ENCODE results near the gene ATP6V0D1. TPM values are rescaled to one million over a fixed set of nuclear protein-coding genes. Genes with fewer than 3 reads are reported as not detected.

ATP6V0D1 gene
- total RNA-seq, 2 donors from 2014 or later = 27.9 to 28.1 TPM

GRCh38 chr16:67405336-67405735 is 75.6 kb downstream of the ATP6V0D1 start:
- Mint-ChIP-seq H3K36me3 (ENCODE audit: insufficient read depth in 2 of 2) (no peaks in the 10 kb centered on the region), H3K27ac (no peak overlapping the region), H3K4me1 (ENCODE audit: low read depth) (no peaks in the 10 kb centered on the region), H3K27me3 (ENCODE audit: low read depth) (peaks cover 9% of the 10 kb centered on the region), H3K4me3 (no peak overlapping the region), H3K9me3 (no peaks in the 10 kb centered on the region)
- no peak for DNase-seq
- ATAC-seq (replicated peaks in 1 of 2) = no peak

DNA sequence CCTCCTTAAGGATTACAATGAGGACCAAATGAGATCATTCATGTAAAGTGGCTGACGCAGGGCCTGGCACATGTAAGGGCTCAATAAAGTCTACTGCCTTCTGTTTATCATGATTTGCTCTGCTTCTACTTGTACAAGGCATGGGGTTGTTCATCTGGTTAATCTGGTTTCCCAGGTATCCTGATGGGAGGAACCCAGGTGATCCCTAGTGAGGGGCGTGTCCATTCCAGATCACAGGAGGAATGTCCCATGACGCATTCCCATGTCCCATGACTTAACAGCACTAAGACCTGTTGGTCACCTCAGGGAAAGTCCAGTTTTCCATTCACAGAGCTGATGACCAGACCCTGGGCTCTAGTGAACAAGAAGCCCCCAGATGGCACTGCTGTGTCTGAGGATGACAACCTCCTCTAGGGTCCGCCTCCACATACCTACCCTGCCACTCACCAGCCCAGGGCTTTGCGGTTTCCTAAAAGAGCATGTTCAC is 76.2 kb downstream of the ATP6V0D1 start:
- Mint-ChIP-seq H3K36me3 (ENCODE audit: insufficient read depth in 2 of 2) (no peaks in the 10 kb centered on the region), H3K4me1 (ENCODE audit: low read depth) (no peaks in the 10 kb centered on the region), H3K9me3 (no peaks in the 10 kb centered on the region), H3K27me3 (ENCODE audit: low read depth) (peaks cover 9% of the 10 kb centered on the region), H3K4me3 (no peak overlapping the region), H3K27ac (no peak overlapping the region)
- ATAC-seq (replicated peaks in 1 of 2) = no peak
- no peak for DNase-seq

- no peaks in the 10 kb centered on the region for H3K9me3 Mint-ChIP-seq
- H3K4me1 Mint-ChIP-seq (ENCODE audit: low read depth) = no peaks in the 10 kb centered on the region
- no peak for ATAC-seq (replicated peaks in 1 of 2)
- no peaks in the 10 kb centered on the region for H3K36me3 Mint-ChIP-seq (ENCODE audit: insufficient read depth in 2 of 2)
- no peak overlapping the region for H3K4me3 Mint-ChIP-seq
- H3K27me3 Mint-ChIP-seq (ENCODE audit: low read depth) = peaks cover 9% of the 10 kb centered on the region
- DNase-seq = no peak
- H3K27ac Mint-ChIP-seq = no peak overlapping the region
Observed at GRCh38 chr16:67403976-67404555, 76.9 kb downstream of the ATP6V0D1 start.

DNA sequence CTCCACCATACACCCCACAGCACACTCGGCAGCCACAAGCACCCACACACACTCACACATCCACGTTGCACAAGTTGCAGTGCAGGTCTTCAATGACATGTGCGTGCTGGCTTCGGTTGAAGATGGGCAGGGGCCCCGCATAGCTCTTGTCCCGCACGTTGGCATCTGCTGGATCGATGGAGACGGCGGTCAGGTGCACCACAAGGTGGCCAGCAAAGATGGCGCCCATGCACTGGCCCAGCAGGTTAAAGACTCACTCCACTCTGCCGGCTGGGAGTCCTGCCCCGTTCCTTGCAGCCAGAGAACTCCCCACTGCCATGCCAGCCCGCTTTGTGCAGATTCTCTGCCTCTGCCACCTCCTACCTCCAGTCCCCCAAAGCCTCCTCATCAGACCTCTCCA is 80.1 kb downstream of the ATP6V0D1 start:
- no peaks in the 10 kb centered on the region for H3K36me3 Mint-ChIP-seq (ENCODE audit: insufficient read depth in 2 of 2)
- no peaks in the 10 kb centered on the region for H3K9me3 Mint-ChIP-seq
- DNase-seq (no peak), ATAC-seq (replicated peaks in 1 of 2) (no peak)
- no peak overlapping the region for H3K4me3 Mint-ChIP-seq
- H3K4me1 Mint-ChIP-seq (ENCODE audit: low read depth) = no peaks in the 10 kb centered on the region
- no peak overlapping the region for H3K27ac Mint-ChIP-seq
- H3K27me3 Mint-ChIP-seq (ENCODE audit: low read depth) = peaks cover 9% of the 10 kb centered on the region

- no peaks in the 10 kb centered on the region for H3K36me3 Mint-ChIP-seq (ENCODE audit: insufficient read depth in 2 of 2)
- ATAC-seq (replicated peaks in 1 of 2) (no peak), DNase-seq (no peak)
- H3K27me3 Mint-ChIP-seq (ENCODE audit: low read depth) = peaks cover 17% of the 10 kb centered on the region
- no peak overlapping the region for H3K27ac Mint-ChIP-seq
- no peak overlapping the region for H3K4me3 Mint-ChIP-seq
- peaks cover 5% of the 10 kb centered on the region for H3K4me1 Mint-ChIP-seq (ENCODE audit: low read depth)
- no peaks in the 10 kb centered on the region for H3K9me3 Mint-ChIP-seq
Observed at GRCh38 chr16:67399749-67400704, 80.9 kb downstream of the ATP6V0D1 start.

DNA sequence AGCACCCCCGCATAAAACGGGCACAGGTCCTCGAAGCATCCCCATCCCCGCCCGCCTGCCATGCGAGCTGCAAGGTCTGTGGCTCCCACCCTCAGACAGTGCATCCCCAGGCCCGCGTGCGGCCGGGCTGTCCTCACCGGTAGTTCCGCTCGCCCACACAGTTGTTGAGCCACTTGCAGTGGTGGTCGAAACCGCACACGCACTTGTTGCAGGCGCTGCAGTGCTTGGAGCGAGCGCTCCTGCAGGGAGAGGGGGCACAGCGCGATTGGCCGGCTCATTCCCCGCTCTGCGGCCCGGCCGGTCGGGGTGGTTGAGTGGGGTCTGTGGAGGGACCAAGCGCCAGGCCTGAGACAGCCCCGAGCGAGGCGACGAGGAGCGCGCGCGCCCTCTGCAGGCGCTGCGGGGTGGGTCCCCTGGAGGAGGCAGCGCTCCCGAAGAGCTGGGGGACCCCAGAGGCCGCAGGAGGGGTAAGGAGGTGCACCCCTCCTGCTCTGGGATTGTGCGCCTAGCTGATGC is 81.7 kb downstream of the ATP6V0D1 start:
- peaks cover 20% of the 10 kb centered on the region for H3K27me3 Mint-ChIP-seq (ENCODE audit: low read depth)
- no peak overlapping the region for H3K4me3 Mint-ChIP-seq
- DNase-seq (peak; percentile 61 to 75), ATAC-seq (replicated peaks in 1 of 2) (peak; percentile 85 to 86)
- H3K4me1 Mint-ChIP-seq (ENCODE audit: low read depth) = peaks cover 5% of the 10 kb centered on the region
- no peaks in the 10 kb centered on the region for H3K9me3 Mint-ChIP-seq
- H3K27ac Mint-ChIP-seq = no peak overlapping the region
- no peaks in the 10 kb centered on the region for H3K36me3 Mint-ChIP-seq (ENCODE audit: insufficient read depth in 2 of 2)

DNA sequence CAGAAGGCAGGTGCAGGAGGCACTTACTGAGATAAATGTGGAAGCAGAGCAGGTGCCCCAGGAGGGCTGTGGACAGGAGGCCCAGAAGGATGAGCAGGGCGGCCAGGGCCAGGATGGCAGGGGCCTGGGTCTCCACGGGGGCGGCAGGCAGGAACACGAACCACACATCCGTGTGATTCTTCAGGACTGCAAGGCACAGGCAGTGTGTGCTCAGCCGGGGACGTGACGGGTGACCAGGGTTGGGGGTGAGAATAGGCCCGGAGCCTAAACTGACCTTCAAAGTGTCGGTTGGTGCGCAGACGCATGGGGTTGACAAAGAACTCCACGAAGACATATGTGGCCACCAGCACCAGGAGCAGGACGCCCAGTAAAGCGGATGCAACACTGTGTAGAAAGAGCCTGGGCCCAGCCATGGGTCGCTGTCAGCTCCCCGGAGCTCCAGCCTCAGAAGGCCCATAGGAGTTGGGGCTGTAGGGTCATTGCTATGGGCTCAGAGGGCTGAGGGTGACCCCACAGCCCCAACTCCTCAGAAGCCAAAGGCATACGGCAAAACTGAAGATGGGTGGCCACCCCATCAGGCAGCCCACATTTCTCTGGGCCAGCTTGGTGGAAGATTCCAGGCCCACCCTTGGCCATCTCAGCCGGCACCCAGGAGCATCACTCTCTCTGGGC is 82.3 kb downstream of the ATP6V0D1 start:
- peaks cover 5% of the 10 kb centered on the region for H3K4me1 Mint-ChIP-seq (ENCODE audit: low read depth)
- ATAC-seq (replicated peaks in 1 of 2) (no peak), DNase-seq (no peak)
- no peaks in the 10 kb centered on the region for H3K9me3 Mint-ChIP-seq
- no peak overlapping the region for H3K4me3 Mint-ChIP-seq
- H3K36me3 Mint-ChIP-seq (ENCODE audit: insufficient read depth in 2 of 2) = no peaks in the 10 kb centered on the region
- H3K27ac Mint-ChIP-seq = no peak overlapping the region
- peaks cover 26% of the 10 kb centered on the region for H3K27me3 Mint-ChIP-seq (ENCODE audit: low read depth)

DNA sequence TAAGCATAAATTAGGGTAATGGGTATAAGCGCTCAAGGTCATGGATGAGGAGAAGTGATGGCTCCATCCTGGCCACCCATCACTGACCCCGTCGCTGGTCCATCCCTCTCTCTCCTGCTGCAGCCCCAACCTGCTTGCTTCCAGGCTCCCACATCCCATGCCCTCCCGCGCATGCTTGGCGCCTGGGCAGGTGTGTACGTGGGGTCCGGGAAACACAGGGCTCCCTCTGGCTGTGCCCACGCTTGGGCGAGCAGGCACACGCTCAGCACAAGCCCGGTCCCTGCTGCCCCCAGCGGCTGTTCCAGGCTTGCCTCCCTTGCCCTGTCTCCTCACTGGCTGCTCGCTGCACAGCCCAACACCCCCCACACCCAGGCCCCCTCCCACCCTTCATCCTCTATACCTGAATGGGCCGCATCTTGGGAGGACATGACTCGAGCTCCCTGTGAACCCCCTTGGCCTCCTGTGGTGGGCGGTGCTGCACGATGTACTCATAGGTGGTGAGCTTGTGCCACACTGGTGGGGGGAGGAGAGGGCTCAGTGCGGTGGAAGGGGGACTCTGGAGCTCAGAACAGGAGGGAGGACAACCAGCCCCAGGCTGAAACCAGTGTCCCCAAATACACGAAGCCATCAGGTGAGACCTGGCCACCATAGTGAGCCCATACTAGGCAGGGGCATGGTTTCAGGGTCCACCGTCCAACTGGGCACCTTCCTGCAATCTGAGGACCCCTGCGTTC is 83.0 kb downstream of the ATP6V0D1 start:
- peaks cover 26% of the 10 kb centered on the region for H3K27me3 Mint-ChIP-seq (ENCODE audit: low read depth)
- H3K4me1 Mint-ChIP-seq (ENCODE audit: low read depth) = peaks cover 5% of the 10 kb centered on the region
- H3K9me3 Mint-ChIP-seq = no peaks in the 10 kb centered on the region
- no peak for DNase-seq
- no peak overlapping the region for H3K4me3 Mint-ChIP-seq
- ATAC-seq (replicated peaks in 1 of 2) = no peak
- H3K27ac Mint-ChIP-seq = no peak overlapping the region
- H3K36me3 Mint-ChIP-seq (ENCODE audit: insufficient read depth in 2 of 2) = no peaks in the 10 kb centered on the region

GRCh38 chr16:67397036-67397801 is 83.7 kb downstream of the ATP6V0D1 start:
- no peaks in the 10 kb centered on the region for H3K36me3 Mint-ChIP-seq (ENCODE audit: insufficient read depth in 2 of 2)
- peaks cover 32% of the 10 kb centered on the region for H3K27me3 Mint-ChIP-seq (ENCODE audit: low read depth)
- ATAC-seq (replicated peaks in 1 of 2) (no peak), DNase-seq (no peak)
- no peak overlapping the region for H3K4me3 Mint-ChIP-seq
- H3K4me1 Mint-ChIP-seq (ENCODE audit: low read depth) = peaks cover 5% of the 10 kb centered on the region
- H3K27ac Mint-ChIP-seq = no peak overlapping the region
- H3K9me3 Mint-ChIP-seq = no peaks in the 10 kb centered on the region

GRCh38 chr16:67396159-67397035 is 84.6 kb downstream of the ATP6V0D1 start:
- H3K4me3 Mint-ChIP-seq = no peak overlapping the region
- no peak overlapping the region for H3K27ac Mint-ChIP-seq
- H3K4me1 Mint-ChIP-seq (ENCODE audit: low read depth) = peaks cover 5% of the 10 kb centered on the region
- no peaks in the 10 kb centered on the region for H3K9me3 Mint-ChIP-seq
- DNase-seq (no peak), ATAC-seq (replicated peaks in 1 of 2) (no peak)
- peaks cover 28% of the 10 kb centered on the region for H3K27me3 Mint-ChIP-seq (ENCODE audit: low read depth)
- no peaks in the 10 kb centered on the region for H3K36me3 Mint-ChIP-seq (ENCODE audit: insufficient read depth in 2 of 2)

DNA sequence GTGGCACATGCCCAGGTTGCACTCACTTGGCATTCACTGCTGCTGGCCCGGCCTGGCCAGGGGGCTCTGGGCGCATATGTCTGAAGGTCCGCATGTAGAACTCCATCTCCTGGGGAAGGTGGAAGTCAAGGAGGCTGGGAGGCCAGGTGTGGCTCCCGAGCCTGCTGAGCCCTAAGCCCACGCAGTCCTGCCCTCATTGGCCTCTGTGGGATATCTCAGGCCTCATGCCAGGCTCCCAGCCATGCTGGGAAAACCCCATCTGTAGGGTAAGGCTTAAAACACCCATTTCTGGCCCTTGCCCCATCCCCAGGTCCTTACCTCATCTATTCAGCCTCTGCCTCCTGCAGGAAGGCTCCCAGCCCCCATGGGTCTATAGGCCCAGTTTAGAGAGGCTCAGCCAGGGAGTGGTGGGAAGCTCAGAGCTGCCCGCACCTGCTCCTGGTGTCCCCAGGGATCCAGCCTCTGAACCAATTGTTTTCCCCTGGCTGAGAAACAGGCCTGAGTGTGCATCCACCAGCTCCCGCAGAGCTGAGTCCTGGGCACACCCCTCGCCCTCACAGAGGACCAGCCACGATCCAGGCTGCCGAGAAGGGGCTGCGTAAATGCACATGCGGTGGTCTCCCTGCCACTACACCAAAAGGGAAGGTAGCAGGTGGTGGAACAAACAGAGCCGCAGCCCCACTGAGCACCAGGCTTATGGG is 85.3 kb downstream of the ATP6V0D1 start:
- Mint-ChIP-seq H3K9me3 (no peaks in the 10 kb centered on the region), H3K4me3 (no peak overlapping the region), H3K27me3 (ENCODE audit: low read depth) (peaks cover 28% of the 10 kb centered on the region), H3K4me1 (ENCODE audit: low read depth) (peaks cover 5% of the 10 kb centered on the region), H3K27ac (no peak overlapping the region), H3K36me3 (ENCODE audit: insufficient read depth in 2 of 2) (no peaks in the 10 kb centered on the region)
- no peak for ATAC-seq (replicated peaks in 1 of 2)
- DNase-seq = no peak

Data from activated T-cell treated with anti-CD3 and anti-CD28 coated beads, Interleukin-2, amount 50 U/mL, for 72 hours (primary cell).